ENCODE results near the gene ARHGEF3.
"Not testable (repeated sequence)": the region's sequence is repeated elsewhere in the genome, so short reads cannot be mapped to it uniquely, and the experiment has no call there.

The ARHGEF3 gene

GRCh38 chr3:56718809-56719208 is 82.9 kb downstream of the ARHGEF3 start:
- DNase-seq: not testable (repeated sequence)

- DNase-seq: no peak
Observed at GRCh38 chr3:56711344-56711743, 90.4 kb downstream of the ARHGEF3 start.

- not testable (repeated sequence) for DNase-seq
Observed at GRCh38 chr3:56707412-56707811, 94.3 kb downstream of the ARHGEF3 start.

- DNase-seq: no peak
Observed at GRCh38 chr3:56706629-56707028, 95.1 kb downstream of the ARHGEF3 start.

- DNase-seq: no peak
Observed at GRCh38 chr3:56704706-56705105, 97.0 kb downstream of the ARHGEF3 start.

GRCh38 chr3:56702490-56703315 is 99.0 kb downstream of the ARHGEF3 start:
- no peak for DNase-seq

GRCh38 chr3:56700151-56700550 is 101.6 kb downstream of the ARHGEF3 start:
- no peak for DNase-seq

GRCh38 chr3:56694867-56695683 is 106.7 kb downstream of the ARHGEF3 start:
- no peak for DNase-seq

- DNase-seq: no peak
Observed at GRCh38 chr3:56693750-56694149, 108.0 kb downstream of the ARHGEF3 start.

GRCh38 chr3:56692520-56693433 is 109.0 kb downstream of the ARHGEF3 start:
- not testable (repeated sequence) for DNase-seq

GRCh38 chr3:56692001-56692365 is 109.8 kb downstream of the ARHGEF3 start:
- DNase-seq: not testable (repeated sequence)

- DNase-seq: no peak
Observed at GRCh38 chr3:56691165-56692000, 110.4 kb downstream of the ARHGEF3 start.

GRCh38 chr3:56689303-56689702 is 112.4 kb downstream of the ARHGEF3 start:
- DNase-seq: no peak

- no peak for DNase-seq
Observed at GRCh38 chr3:56688191-56688590, 113.6 kb downstream of the ARHGEF3 start.

- no peak for DNase-seq
Observed at GRCh38 chr3:56684029-56684428, 117.7 kb downstream of the ARHGEF3 start.

GRCh38 chr3:56683122-56683817 is 118.5 kb downstream of the ARHGEF3 start, which contains the start of gene TASOR:
Gene TASOR, minus strand, starts transcription at chr3:56683265. Its CDS starts 259 bp downstream, at chr3:56683006.
- peak; percentile 94 for DNase-seq

GRCh38 chr3:56682462-56683121 is 119.2 kb downstream of the ARHGEF3 start:
- peak; percentile 89 for DNase-seq

- no peak for DNase-seq
Observed at GRCh38 chr3:56681984-56682461, 119.7 kb downstream of the ARHGEF3 start.

- DNase-seq: no peak
Observed at GRCh38 chr3:56680054-56680580, 121.6 kb downstream of the ARHGEF3 start.
